ENCODE measurements around the gene BIN2. TPM values are rescaled to one million over a fixed set of nuclear protein-coding genes. Genes with fewer than 3 reads are reported as not detected.

The BIN2 gene
- total and polyA plus RNA-seq, 9 of the 15 experiments (the other 6 are each of a cell fraction or from before 2014, with no cell fraction given) = 0.04 to 0.39 (median 0.25) TPM; not detected in 1

GRCh38 chr12:51369581-51369980, 45.6 kb upstream of the BIN2 start:
- no peak overlapping the region for H3K27ac ChIP-seq (ENCODE audit: extremely low read depth, low read depth, low read length)
- in situ Hi-C loops (cut with MboI) = no loop called here

More at GRCh38 chr12:51369581-51369980, 45.6 kb upstream of the BIN2 start:
- Histone ChIP-seq H3K4me1 (replicated peaks in 1 of 2; ENCODE audit: control insufficient read depth in 2 of 2, insufficient read depth in 2 of 2, low read length in 2 of 2) (peaks cover 12 to 15% of the 10 kb centered on the region in 2 experiments), H2AFZ (ENCODE audit: low read depth, low read length) (no peak overlapping the region), H4K20me1 (replicated peaks; ENCODE audit: control insufficient read depth, insufficient read depth, low read length) (no peaks in the 10 kb centered on the region; the same call in 1 of the 2 replicates), H3K9ac (ENCODE audit: insufficient read depth in 1 of 2, low read depth in 2 of 2, low read length in 2 of 2) (no peak overlapping the region; a peak in 1 of 4 replicates), H3K36me3 (ENCODE audit: control insufficient read depth, insufficient read depth, low read length) (no peaks in the 10 kb centered on the region), H3K79me2 (ENCODE audit: control insufficient read depth, insufficient read depth, low read length) (no peaks in the 10 kb centered on the region), H3K4me3 (no peak overlapping the region), H3K9me1 (ENCODE audit: control insufficient read depth, insufficient read depth, low read length) (no peaks in the 10 kb centered on the region), H3K9me3 (replicated peaks; ENCODE audit: control insufficient read depth, insufficient read depth, low read depth, low read length) (no peaks in the 10 kb centered on the region), H3K4me2 (ENCODE audit: insufficient read depth, low read length) (no peak overlapping the region), H3K27me3 (ENCODE audit: control insufficient read depth in 2 of 2, insufficient read depth in 2 of 2, low read length in 2 of 2) (no peaks in the 10 kb centered on the region)
- ChIA-PET CTCF (ENCODE audit: low intra/inter-chr PET ratio) (no interaction called here), POLR2A (interaction anchor here (0.9 kb wide), 1 partner anchor 9 kb away, joined by 3 read pairs; no protein-coding TSS in a partner anchor)
- intact Hi-C loops (cut with micrococcal nuclease) = no loop called here
- 38% methylated on average over 4 of the region's 4 CpGs for WGBS (ENCODE audit: insufficient coverage, low coverage, missing lambda C conversion rate)
- FAIRE-seq (peak; percentile 49), DNase-seq (ENCODE audit: extremely low read depth in 1 of 4, low spot score in 3 of 4) (no peak), ATAC-seq (no peak)
- no TSS peak for BruUV-seq (replicated peaks)
- TF ChIP-seq JUNB (CRISPR knock-in tag; conservative IDR thresholded peaks at IDR 0.05) = no peak
- no peak for TF ChIP-seq NR2C2 (CRISPR knock-in tag; IDR thresholded peaks at IDR 0.05)
- TF ChIP-seq NR2C2 (tag; IDR thresholded peaks at IDR 0.05) = no peak
- no peak for TF ChIP-seq POLR2AphosphoS2 (IDR thresholded peaks at IDR 0.05; ENCODE audit: low read length)
- no peak for TF ChIP-seq HMBOX1 (IDR thresholded peaks at IDR 0.05)
- TF ChIP-seq ZNF311 (CRISPR knock-in tag; IDR thresholded peaks at IDR 0.05) = no peak

Data from K562 (cell line).